SJCRH30 (cell line): ENCODE results near the gene SALL1. TPM values are rescaled to one million over a fixed set of nuclear protein-coding genes. Genes with fewer than 3 reads are reported as not detected.
A peak's percentile ranks its signal among the peaks of the same experiment; 100 is the strongest.

ENCODE experiments used
- DNase-seq, 2 experiments: peaks; one replicate each; pipeline ENCODE4 v3.0.0-alpha.2; 2015 to 2020
- H3K27ac ChIP-seq: fragments of 250-450 bp; sonication (Bioruptor Pico); 2 replicates; pipeline ENCODE4 v1.5.1; 2020; ENCODE audit warnings: mild to moderate bottlenecking, moderate library complexity
- H3K27me3 ChIP-seq: fragments of 250-450 bp; sonication (Bioruptor Pico); 2 replicates; pipeline ENCODE4 v1.5.1; 2020; ENCODE audit warnings: mild to moderate bottlenecking, moderate library complexity
- H3K36me3 ChIP-seq: fragments of 250-450 bp; sonication (Bioruptor Pico); 2 replicates; pipeline ENCODE4 v1.5.1; 2020; ENCODE audit warnings: mild to moderate bottlenecking, moderate library complexity
- H3K4me1 ChIP-seq: fragments of 250-450 bp; sonication (Bioruptor Pico); 2 replicates; pipeline ENCODE4 v1.5.1; 2020; ENCODE audit warnings: mild to moderate bottlenecking, moderate library complexity
- H3K4me3 ChIP-seq: fragments of 250-450 bp; sonication (Bioruptor Pico); 2 replicates; pipeline ENCODE4 v1.5.1; 2020; ENCODE audit warnings: mild to moderate bottlenecking, moderate library complexity
- H3K9me3 ChIP-seq: fragments of 250-450 bp; sonication (Bioruptor Pico); replicated peaks from 2 replicates; pipeline ENCODE4 v1.5.1; 2020; ENCODE audit warnings: mild to moderate bottlenecking, moderate library complexity
- total RNA-seq: library from RNA; depleted of rRNA; stranded (reverse); fragments of >200 nt; shearing (Covaris generic); gene quantifications from 2 replicates; pipeline ENCODE4 v1.2.3, GENCODE V29; 2014

Gene SALL1
- total RNA-seq, 1 experiment from 2014 or later = 2.0 TPM

GRCh38 chr16:51119556-51119955 is 31.5 kb downstream of the SALL1 start:
- Histone ChIP-seq H3K4me3 (no peak overlapping the region), H3K4me1 (no peaks in the 10 kb centered on the region), H3K27me3 (peaks cover 6% of the 10 kb centered on the region; the same call in 1 of the 2 replicates), H3K36me3 (no peaks in the 10 kb centered on the region), H3K9me3 (no peaks in the 10 kb centered on the region), H3K27ac (no peak overlapping the region)
- DNase-seq = no peak

DNA sequence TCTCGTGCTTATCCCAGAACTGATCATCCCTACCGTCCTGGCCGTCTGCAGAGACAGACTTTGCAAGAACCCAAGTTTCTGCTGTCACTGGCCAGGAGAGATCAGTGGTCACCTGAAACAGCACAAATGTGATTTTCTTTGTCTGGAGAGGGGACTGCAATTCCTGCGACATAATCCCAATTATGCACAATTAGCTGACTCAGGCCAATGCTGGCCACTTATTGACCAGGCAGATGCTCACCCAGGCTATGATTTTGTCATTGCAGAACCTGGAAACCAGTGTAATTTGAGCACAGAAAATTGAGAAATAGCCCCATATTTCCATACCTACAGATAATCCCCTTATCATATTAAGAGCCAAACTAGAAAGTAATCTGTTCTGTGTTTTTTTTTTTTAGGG is 34.7 kb downstream of the SALL1 start:
- Histone ChIP-seq H3K4me1 (no peaks in the 10 kb centered on the region), H3K36me3 (no peaks in the 10 kb centered on the region), H3K9me3 (no peaks in the 10 kb centered on the region), H3K4me3 (no peak overlapping the region), H3K27me3 (peaks cover 4% of the 10 kb centered on the region; the same call in 1 of the 2 replicates), H3K27ac (no peak overlapping the region)
- DNase-seq = no peak

DNA sequence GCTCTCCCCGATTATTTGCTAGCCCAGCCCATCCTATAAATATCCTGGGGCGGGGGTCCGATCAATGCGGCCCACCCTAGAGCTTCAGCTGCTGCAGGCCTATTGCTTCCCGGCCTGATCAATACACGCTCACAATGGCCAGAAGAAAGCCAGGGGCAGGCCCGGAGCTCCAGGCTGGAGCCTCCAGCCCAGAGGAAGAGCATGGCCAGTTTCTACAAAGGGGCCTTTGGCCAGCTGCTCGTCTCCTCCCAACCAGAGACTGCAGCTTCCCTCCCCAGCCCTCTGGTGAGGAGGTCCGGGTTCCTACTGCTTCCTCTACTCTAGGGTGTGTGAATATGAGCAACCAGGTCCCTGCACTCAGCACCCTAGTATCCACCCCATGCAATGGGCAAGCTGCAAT is 36.7 kb downstream of the SALL1 start:
- DNase-seq = no peak
- H3K36me3 ChIP-seq = no peaks in the 10 kb centered on the region
- H3K4me1 ChIP-seq = no peaks in the 10 kb centered on the region
- H3K27me3 ChIP-seq = peaks cover 4% of the 10 kb centered on the region; the same call in 1 of the 2 replicates
- H3K9me3 ChIP-seq = no peaks in the 10 kb centered on the region
- H3K4me3 ChIP-seq = no peak overlapping the region
- H3K27ac ChIP-seq = no peak overlapping the region

- Histone ChIP-seq H3K9me3 (no peaks in the 10 kb centered on the region), H3K27me3 (peaks cover 4% of the 10 kb centered on the region; the same call in 1 of the 2 replicates), H3K27ac (no peak overlapping the region), H3K36me3 (no peaks in the 10 kb centered on the region), H3K4me3 (no peak overlapping the region), H3K4me1 (no peaks in the 10 kb centered on the region)
- DNase-seq = no peak
Observed at GRCh38 chr16:51113236-51114125, 37.6 kb downstream of the SALL1 start.

- Histone ChIP-seq H3K36me3 (no peaks in the 10 kb centered on the region), H3K4me1 (no peaks in the 10 kb centered on the region), H3K27ac (no peak overlapping the region), H3K27me3 (peaks cover 4% of the 10 kb centered on the region; the same call in 1 of the 2 replicates), H3K9me3 (no peaks in the 10 kb centered on the region), H3K4me3 (no peak overlapping the region)
- no peak for DNase-seq
Observed at GRCh38 chr16:51112323-51112722, 38.7 kb downstream of the SALL1 start.

DNA sequence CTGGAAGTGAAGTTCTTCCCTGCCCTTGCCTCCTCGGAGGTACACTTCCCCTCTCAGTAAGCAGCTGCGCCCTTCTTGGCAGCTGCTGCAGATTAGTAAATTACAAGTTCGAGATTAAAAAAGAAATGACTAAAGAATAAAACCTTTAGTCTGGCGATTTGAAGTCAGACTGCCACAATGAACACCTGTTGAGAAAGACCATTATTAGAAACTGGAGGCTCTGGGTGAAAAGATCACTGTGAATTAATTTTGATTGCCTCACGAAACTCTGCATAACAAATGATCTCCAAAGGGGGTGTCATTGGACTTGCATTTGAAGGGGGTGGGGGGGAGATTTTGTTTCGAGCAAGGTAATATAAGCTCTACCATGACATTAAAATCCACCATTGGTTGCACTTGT is 39.3 kb downstream of the SALL1 start:
- Histone ChIP-seq H3K36me3 (no peaks in the 10 kb centered on the region), H3K4me1 (no peaks in the 10 kb centered on the region), H3K4me3 (no peak overlapping the region), H3K27ac (no peak overlapping the region), H3K9me3 (no peaks in the 10 kb centered on the region), H3K27me3 (peaks cover 4% of the 10 kb centered on the region; the same call in 1 of the 2 replicates)
- no peak for DNase-seq

- Histone ChIP-seq H3K4me3 (no peak overlapping the region), H3K4me1 (no peaks in the 10 kb centered on the region), H3K36me3 (no peaks in the 10 kb centered on the region), H3K27me3 (peaks cover 4% of the 10 kb centered on the region; the same call in 1 of the 2 replicates), H3K27ac (no peak overlapping the region), H3K9me3 (no peaks in the 10 kb centered on the region)
- DNase-seq = no peak
Observed at GRCh38 chr16:51110700-51111157, 40.3 kb downstream of the SALL1 start.

DNA sequence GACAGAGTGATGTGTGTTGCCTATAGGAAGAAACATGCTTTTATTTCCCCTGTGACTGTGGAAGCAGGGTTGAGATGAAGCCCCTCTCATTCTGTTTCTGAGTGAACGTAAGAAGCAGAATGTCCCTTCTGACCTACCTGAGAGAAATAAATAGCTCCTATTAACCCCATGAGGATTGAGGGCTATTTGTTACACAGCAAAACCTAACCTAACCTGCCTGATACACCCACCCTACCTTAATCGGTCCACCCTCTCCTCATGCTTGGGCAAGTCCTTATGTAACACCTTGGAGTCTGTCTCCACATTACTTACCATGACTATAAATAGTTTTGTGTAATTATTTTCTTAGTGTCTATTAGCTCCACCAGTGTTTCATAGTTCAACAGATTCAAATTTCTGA is 41.9 kb downstream of the SALL1 start:
- Histone ChIP-seq H3K4me1 (no peaks in the 10 kb centered on the region), H3K27me3 (no peaks in the 10 kb centered on the region; the same call in 1 of the 2 replicates), H3K9me3 (no peaks in the 10 kb centered on the region), H3K36me3 (no peaks in the 10 kb centered on the region), H3K4me3 (no peak overlapping the region), H3K27ac (no peak overlapping the region)
- DNase-seq = no peak

- Histone ChIP-seq H3K9me3 (no peaks in the 10 kb centered on the region), H3K27ac (no peak overlapping the region), H3K4me3 (no peak overlapping the region), H3K4me1 (no peaks in the 10 kb centered on the region), H3K27me3 (no peaks in the 10 kb centered on the region), H3K36me3 (no peaks in the 10 kb centered on the region)
- DNase-seq = no peak
Observed at GRCh38 chr16:51107742-51108141, 43.3 kb downstream of the SALL1 start.

DNA sequence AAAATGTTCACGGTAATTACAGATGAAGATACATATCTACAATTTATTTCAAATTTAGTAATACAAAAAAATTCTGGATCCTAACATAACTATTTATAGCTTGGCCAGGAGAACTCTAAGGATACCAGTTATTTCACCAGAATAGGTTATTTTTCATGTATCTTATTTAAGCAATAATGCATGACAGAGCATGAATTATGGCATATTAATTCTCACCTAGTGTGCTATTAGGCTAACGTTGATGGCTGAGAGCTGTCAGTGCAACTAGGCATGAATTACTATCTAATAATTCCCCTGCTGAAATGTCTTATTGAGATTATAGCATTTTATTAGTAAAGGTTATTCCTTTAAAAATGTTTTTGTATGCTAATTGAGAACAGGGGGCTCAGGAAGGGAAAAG is 44.5 kb downstream of the SALL1 start:
- Histone ChIP-seq H3K27me3 (no peaks in the 10 kb centered on the region), H3K4me1 (no peaks in the 10 kb centered on the region), H3K27ac (no peak overlapping the region), H3K4me3 (no peak overlapping the region), H3K9me3 (no peaks in the 10 kb centered on the region), H3K36me3 (no peaks in the 10 kb centered on the region)
- DNase-seq = no peak

GRCh38 chr16:51103590-51103989 is 47.5 kb downstream of the SALL1 start:
- no peak overlapping the region for H3K27ac ChIP-seq
- H3K4me3 ChIP-seq = no peak overlapping the region
- H3K27me3 ChIP-seq = no peaks in the 10 kb centered on the region; the same call in 1 of the 2 replicates
- no peaks in the 10 kb centered on the region for H3K4me1 ChIP-seq
- H3K9me3 ChIP-seq = no peaks in the 10 kb centered on the region
- peak in 1 of 2 experiments; percentile 10 for DNase-seq
- H3K36me3 ChIP-seq = no peaks in the 10 kb centered on the region

DNA sequence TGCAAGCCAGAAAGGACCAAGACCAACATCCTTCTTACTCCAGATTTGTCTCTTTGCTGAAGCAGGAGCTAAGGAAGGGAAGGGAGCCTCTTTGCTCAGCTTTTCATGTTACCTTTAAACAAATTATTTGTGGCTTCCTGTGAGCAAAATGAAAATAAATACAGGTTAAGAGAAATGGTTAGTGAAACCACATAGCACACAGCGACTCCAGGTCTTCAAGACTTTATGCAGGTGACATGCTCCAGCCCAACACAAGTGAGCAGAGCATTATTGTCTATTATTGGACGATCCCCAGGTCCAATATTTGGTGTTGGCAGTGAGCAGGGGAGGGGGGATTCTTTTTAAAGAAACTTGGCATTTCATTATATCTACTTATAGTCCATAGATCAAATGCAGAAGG is 53.3 kb downstream of the SALL1 start:
- Histone ChIP-seq H3K4me1 (no peaks in the 10 kb centered on the region), H3K27me3 (no peaks in the 10 kb centered on the region; the same call in 1 of the 2 replicates), H3K36me3 (no peaks in the 10 kb centered on the region), H3K27ac (no peak overlapping the region), H3K4me3 (no peak overlapping the region), H3K9me3 (no peaks in the 10 kb centered on the region)
- no peak for DNase-seq

DNA sequence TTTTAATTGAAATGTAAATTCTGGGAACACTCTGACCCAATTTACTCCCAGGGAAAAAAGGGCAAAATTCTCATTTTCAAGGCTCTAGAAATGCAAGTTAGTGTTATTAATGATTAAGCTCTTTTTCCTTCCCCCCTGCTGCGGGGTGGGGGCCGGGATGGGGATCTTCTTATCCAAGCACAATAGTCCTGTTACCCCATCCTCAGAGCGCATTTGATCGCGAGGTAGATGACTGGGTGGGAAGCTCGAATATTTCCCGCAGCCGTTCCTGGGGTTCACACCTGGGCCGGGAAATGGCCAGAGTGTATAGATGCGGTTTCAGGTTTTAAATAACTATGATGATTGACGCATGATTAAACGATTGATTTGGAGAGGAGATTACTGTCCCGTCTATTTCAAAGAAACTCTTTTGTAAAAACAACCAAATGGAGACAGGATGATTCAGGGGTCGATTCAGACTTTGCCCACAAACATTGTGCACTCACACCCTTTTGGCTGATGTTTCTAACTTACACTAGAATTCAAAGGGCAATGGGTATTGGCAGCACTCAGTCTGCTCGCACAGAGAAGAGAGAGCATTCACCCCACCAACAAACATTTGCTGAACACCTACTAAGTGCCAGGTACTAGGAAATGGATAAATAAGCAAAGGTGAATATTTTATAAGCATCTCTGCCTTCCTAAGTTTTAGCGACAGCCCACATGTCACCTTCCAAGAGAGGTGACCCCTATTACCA is 55.0 kb downstream of the SALL1 start:
- Histone ChIP-seq H3K9me3 (no peaks in the 10 kb centered on the region), H3K27me3 (no peaks in the 10 kb centered on the region; the same call in 1 of the 2 replicates), H3K4me3 (no peak overlapping the region), H3K27ac (no peak overlapping the region), H3K4me1 (no peaks in the 10 kb centered on the region), H3K36me3 (no peaks in the 10 kb centered on the region)
- no peak for DNase-seq

- Histone ChIP-seq H3K9me3 (no peaks in the 10 kb centered on the region), H3K36me3 (no peaks in the 10 kb centered on the region), H3K4me3 (no peak overlapping the region), H3K4me1 (no peaks in the 10 kb centered on the region), H3K27me3 (no peaks in the 10 kb centered on the region; the same call in 1 of the 2 replicates), H3K27ac (no peak overlapping the region)
- no peak for DNase-seq
Observed at GRCh38 chr16:51095084-51095881, 55.8 kb downstream of the SALL1 start.
